ENCODE results near the gene SELENOI.
A peak's percentile ranks its signal among the peaks of the same experiment; 100 is the strongest.
"Not testable (repeated sequence)": the region's sequence is repeated elsewhere in the genome, so short reads cannot be mapped to it uniquely, and the experiment has no call there.

The SELENOI gene

GRCh38 chr2:26359886-26360473, 14.0 kb downstream of the SELENOI start:
- no peak for DNase-seq (ENCODE audit: low spot score)

GRCh38 chr2:26363323-26363722, 17.4 kb downstream of the SELENOI start:
- DNase-seq (ENCODE audit: low spot score), result no peak

- DNase-seq (ENCODE audit: low spot score), result no peak
Measured at GRCh38 chr2:26363958-26364357, 18.0 kb downstream of the SELENOI start.

- no peak for DNase-seq (ENCODE audit: low spot score)
Measured at GRCh38 chr2:26364669-26365068, 18.7 kb downstream of the SELENOI start.

- DNase-seq (ENCODE audit: low spot score), result no peak
Measured at GRCh38 chr2:26366957-26367356, 21.0 kb downstream of the SELENOI start.

- DNase-seq (ENCODE audit: low spot score), result not testable (repeated sequence)
Measured at GRCh38 chr2:26369664-26370063, 23.7 kb downstream of the SELENOI start.

- DNase-seq (ENCODE audit: low spot score), result not testable (repeated sequence)
Measured at GRCh38 chr2:26370909-26371308, 25.0 kb downstream of the SELENOI start.

GRCh38 chr2:26376799-26377198, 30.9 kb downstream of the SELENOI start:
- no peak for DNase-seq (ENCODE audit: low spot score)

GRCh38 chr2:26380281-26380680, 34.3 kb downstream of the SELENOI start:
- no peak for DNase-seq (ENCODE audit: low spot score)

- no peak for DNase-seq (ENCODE audit: low spot score)
Measured at GRCh38 chr2:26382564-26382963, 36.6 kb downstream of the SELENOI start.

GRCh38 chr2:26384183-26384582, 38.2 kb downstream of the SELENOI start:
- no peak for DNase-seq (ENCODE audit: low spot score)

GRCh38 chr2:26384597-26384996, 38.7 kb downstream of the SELENOI start:
- DNase-seq (ENCODE audit: low spot score), result no peak

GRCh38 chr2:26387189-26387588, 41.2 kb downstream of the SELENOI start:
- DNase-seq (ENCODE audit: low spot score), result no peak

GRCh38 chr2:26394694-26395093, 48.8 kb downstream of the SELENOI start:
- DNase-seq (ENCODE audit: low spot score), result no peak

- DNase-seq (ENCODE audit: low spot score), result no peak
Measured at GRCh38 chr2:26395394-26395793, 49.5 kb downstream of the SELENOI start.

GRCh38 chr2:26396734-26397298, 50.9 kb downstream of the SELENOI start:
- DNase-seq (ENCODE audit: low spot score), result no peak

GRCh38 chr2:26399771-26400376, 53.9 kb downstream of the SELENOI start:
- DNase-seq (ENCODE audit: low spot score), result no peak

GRCh38 chr2:26400723-26401122, 54.8 kb downstream of the SELENOI start:
- DNase-seq (ENCODE audit: low spot score), result no peak

GRCh38 chr2:26401739-26402541, 56.0 kb downstream of the SELENOI start, which contains the start of gene DRC1:
Gene DRC1, plus strand, starts transcription at chr2:26401920. Its CDS starts 70 bp downstream, at chr2:26401990.
- peak; percentile 72 for DNase-seq (ENCODE audit: low spot score)

GRCh38 chr2:26407526-26407925, 61.6 kb downstream of the SELENOI start:
- DNase-seq (ENCODE audit: low spot score), result no peak

- no peak for DNase-seq (ENCODE audit: low spot score)
Measured at GRCh38 chr2:26409785-26410184, 63.8 kb downstream of the SELENOI start.

- DNase-seq (ENCODE audit: low spot score), result no peak
Measured at GRCh38 chr2:26410764-26411243, 64.9 kb downstream of the SELENOI start.

GRCh38 chr2:26411419-26411818, 65.5 kb downstream of the SELENOI start:
- no peak for DNase-seq (ENCODE audit: low spot score)
